Cerebellar nuclear complex (tissue), 1 donor: ENCODE measurements around the gene TRERF1.

Source experiments
- DNase-seq, 2 experiments: peaks; one replicate each; lab custom pipeline; 2025; lab: John Stamatoyannopoulos, UW

The TRERF1 gene

DNA sequence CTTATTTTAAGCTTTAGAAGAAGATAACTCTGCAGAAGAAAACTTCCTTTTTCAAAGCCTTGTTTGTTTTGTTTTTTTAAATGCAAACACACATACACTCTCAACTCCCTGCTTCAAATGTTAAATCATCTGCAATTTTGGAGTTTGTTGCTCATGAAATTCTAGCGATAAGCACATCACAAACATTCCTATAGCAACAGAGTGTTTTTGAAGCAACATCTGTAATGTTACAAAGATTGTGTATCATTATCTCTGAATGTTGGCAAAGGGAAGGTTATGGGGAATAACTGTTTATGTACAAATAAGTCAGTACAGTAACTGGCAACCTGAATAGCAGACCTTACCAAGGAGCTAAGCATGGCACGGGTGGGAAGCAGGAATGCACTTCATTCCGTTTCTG lies 149.3 kb downstream of the TRERF1 start:
- no peak for DNase-seq

DNA sequence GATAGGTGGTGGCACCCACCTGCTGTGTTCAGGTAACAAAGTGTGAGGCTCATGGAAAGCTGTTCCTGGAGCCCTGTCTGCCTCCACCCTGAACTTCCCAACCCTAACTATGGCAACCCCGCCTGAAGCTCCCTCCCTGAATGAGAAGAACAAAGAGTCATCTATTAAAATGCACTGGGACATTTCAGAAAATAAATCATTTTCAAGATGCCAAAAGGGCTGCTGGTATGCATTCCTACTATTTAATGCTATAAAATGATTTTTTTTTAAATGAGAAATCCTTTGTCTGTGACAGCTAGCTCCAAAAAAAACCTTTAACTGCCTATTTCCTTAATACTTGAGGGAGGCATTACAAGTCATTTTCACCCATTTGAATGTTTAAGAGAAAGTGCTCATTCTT lies 149.7 kb downstream of the TRERF1 start:
- no peak for DNase-seq

DNA sequence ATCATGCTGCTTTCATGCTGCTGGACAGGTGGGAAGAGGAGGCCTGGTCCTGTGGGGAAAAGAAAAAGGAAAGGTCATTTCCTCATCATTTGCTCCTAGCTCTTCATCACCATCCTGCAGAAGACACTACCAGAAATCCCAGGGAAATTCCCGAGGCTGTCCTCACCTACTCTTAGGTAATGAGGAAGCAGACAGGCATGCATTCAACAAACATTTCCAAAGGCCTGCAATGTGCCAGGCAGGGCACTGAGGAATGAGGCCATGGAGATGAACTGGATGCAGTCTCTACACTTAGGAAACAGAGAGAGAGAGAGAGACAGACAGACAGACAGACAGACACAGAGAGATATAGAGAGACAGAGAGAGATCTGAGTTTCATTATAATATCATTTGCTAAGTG lies 151.0 kb downstream of the TRERF1 start:
- no peak for DNase-seq

- no peak for DNase-seq
Measured at GRCh38 chr6:42300185-42300584, 151.5 kb downstream of the TRERF1 start.

GRCh38 chr6:42297661-42298060 lies 154.1 kb downstream of the TRERF1 start:
- no peak for DNase-seq

GRCh38 chr6:42296614-42297013 lies 155.1 kb downstream of the TRERF1 start:
- no peak for DNase-seq

DNA sequence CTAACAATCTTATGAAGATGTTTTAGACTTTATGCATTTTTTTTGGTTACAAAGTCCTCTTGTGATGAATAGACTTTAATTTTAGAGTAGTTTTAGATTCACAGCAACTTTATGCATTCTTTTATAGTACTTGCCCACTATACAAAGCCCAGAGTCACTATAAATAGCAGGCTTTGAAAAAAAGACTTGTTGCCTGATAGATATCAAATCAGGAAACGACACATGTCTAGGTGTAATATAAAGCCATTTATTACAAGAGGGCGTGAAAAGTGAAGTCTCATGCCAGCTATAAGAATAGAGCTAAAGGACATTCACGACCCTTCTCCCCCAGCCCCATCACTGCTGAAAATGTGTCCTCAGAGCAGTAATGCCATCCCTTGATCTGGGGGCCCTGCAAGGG lies 156.0 kb downstream of the TRERF1 start:
- no peak for DNase-seq

GRCh38 chr6:42295181-42295580 lies 156.5 kb downstream of the TRERF1 start:
- DNase-seq: no peak

- no peak for DNase-seq
Measured at GRCh38 chr6:42294759-42295158, 157.0 kb downstream of the TRERF1 start.

DNA sequence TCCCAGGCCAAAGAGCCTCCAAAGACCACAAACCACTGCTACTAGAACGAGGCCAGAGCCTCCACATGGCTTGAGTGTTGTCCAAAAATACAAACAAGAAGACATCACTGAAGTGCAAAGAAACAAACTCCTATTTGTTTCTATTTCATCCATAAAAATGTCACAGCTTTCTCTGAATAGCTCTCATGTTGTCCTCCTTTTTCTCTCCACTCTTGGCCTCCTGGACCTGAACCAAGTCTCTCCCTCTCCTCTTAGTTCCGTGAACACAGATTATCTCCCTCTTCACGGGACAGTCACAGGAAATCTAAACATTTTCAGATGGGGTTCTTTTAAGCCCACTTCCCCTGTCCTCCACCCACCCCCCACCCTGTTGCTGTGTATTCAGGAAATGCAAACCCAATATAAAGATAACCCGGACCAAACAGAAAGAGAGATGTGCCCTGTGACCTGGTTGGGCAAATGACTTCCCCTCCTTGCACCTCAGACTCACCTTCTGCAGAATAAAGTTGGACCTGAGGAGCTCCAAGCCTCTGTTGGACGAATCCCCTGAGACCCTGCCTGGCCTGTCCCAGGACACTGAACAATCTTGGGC lies 158.2 kb downstream of the TRERF1 start:
- DNase-seq: no peak

- DNase-seq: no peak
Measured at GRCh38 chr6:42292004-42292740, 159.6 kb downstream of the TRERF1 start.

GRCh38 chr6:42287756-42288155 lies 164.0 kb downstream of the TRERF1 start:
- no peak for DNase-seq

GRCh38 chr6:42281570-42281969 lies 170.2 kb downstream of the TRERF1 start:
- no peak for DNase-seq

- no peak for DNase-seq
Measured at GRCh38 chr6:42280966-42281533, 170.7 kb downstream of the TRERF1 start.

DNA sequence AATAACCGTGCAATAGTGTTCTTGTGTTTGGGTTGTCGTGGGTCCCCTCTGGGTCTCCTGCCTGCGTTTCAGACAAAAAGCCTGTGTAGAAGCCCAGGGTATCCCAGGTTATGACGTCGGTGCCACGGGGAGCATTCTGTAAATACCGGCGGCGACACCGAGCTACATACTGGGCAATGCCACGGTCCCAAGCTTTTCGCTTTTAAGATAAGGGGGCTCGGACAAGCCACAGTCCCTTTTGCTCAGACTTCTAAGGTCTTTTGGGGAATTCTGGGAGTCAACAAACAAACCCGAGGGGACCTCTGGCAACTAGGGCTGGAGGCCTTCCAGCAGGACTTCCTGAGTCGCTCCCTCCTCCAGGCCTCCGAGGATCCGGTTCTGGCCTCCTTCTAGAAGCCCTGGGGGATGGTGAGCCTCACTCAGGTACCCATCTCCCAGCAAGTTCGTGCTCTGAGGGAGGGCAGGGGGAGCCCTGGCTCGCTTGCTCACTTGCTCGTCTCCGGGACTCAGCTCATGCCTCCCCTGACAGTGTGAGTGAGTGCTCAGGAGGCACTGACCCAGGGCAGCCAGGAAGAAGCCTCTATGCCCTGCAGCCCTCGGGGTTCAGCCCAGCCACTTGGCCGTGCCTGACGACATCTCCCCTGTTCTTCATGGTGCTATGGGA lies 171.6 kb downstream of the TRERF1 start:
- no peak for DNase-seq

DNA sequence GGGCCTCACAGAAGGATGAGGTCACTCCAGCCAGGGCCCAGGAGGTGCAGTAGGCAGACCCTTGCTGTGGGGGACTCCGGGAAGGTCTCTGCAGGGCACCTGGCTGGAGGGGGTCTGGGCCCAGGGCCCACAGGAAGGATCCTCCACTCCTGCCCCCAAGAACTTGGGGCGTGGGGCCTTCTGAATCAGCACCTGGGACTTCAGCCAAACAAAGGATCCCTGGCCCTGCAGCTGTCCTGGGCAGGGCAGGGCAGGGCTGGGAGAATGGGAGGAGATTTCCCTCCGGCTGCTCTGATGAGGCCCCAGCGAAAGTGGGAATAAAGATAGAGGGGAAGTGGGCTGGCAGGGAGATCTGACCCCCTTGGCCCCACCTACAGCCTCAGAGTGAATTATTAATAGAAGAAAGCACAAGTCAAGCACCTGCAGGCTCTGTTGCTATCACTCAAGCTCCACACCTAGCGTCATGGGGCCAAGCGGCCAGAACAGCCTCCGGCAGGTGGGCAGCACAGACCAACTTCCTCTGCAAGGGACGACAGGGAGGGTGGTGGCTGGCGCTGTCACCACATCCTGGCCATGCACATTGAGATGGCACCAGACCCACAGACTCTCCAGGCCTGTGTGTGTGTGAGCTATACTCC lies 172.5 kb downstream of the TRERF1 start:
- DNase-seq: no peak

GRCh38 chr6:42278131-42278853 lies 173.4 kb downstream of the TRERF1 start:
- DNase-seq: no peak

- no peak for DNase-seq
Measured at GRCh38 chr6:42276034-42276890, 175.5 kb downstream of the TRERF1 start.

GRCh38 chr6:42275376-42276033 lies 176.2 kb downstream of the TRERF1 start:
- no peak for DNase-seq

DNA sequence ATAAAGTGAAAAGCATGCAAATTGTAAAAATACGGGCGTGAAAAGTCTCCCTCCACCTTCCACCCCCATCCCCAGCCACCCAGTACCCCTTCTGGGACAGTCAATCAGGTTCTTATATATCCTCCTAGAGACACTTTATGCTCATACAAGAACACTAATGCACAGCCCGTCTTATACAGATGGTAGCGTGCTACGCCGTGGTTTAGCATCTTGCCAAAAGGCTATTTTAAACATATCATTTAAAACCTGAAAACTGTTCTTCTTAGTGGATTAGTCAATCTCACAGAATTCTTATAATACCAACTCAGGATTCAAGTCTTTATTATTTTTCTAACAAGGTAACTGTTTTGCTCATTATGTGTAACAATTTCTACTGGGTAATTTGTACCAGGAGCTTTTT lies 176.8 kb downstream of the TRERF1 start:
- no peak for DNase-seq
